Stimulated activated CD4-positive, alpha-beta T cell treated with anti-CD3 and anti-CD28 coated beads, Interleukin-15, amount 100 ng/mL, for 24 hours (primary cell): ENCODE results near the gene SPTBN1.

Experiments
- DNase-seq: peaks from one replicate; pipeline ENCODE4 v3.0.0-alpha.2; 2020

The SPTBN1 gene

GRCh38 chr2:54558188-54559005, 102.3 kb downstream of the SPTBN1 start:
- peak; percentile 80 for DNase-seq

GRCh38 chr2:54559006-54559445, 102.9 kb downstream of the SPTBN1 start:
- no peak for DNase-seq

GRCh38 chr2:54559593-54560145, 103.5 kb downstream of the SPTBN1 start:
- no peak for DNase-seq

- peak; percentile 44 for DNase-seq
Measured at GRCh38 chr2:54560146-54560881, 104.2 kb downstream of the SPTBN1 start.

GRCh38 chr2:54561010-54561409, 104.9 kb downstream of the SPTBN1 start:
- DNase-seq = no peak

GRCh38 chr2:54564439-54564838, 108.3 kb downstream of the SPTBN1 start:
- no peak for DNase-seq

- no peak for DNase-seq
Measured at GRCh38 chr2:54565551-54565950, 109.4 kb downstream of the SPTBN1 start.

- DNase-seq = no peak
Measured at GRCh38 chr2:54566896-54567295, 110.8 kb downstream of the SPTBN1 start.

- DNase-seq = no peak
Measured at GRCh38 chr2:54568876-54569321, 112.8 kb downstream of the SPTBN1 start.

GRCh38 chr2:54569745-54570301, 113.7 kb downstream of the SPTBN1 start:
- no peak for DNase-seq

GRCh38 chr2:54570321-54570855, 114.3 kb downstream of the SPTBN1 start:
- no peak for DNase-seq

GRCh38 chr2:54570925-54571694, 115.0 kb downstream of the SPTBN1 start:
- peak; percentile 83 for DNase-seq

- DNase-seq = no peak
Measured at GRCh38 chr2:54572262-54572635, 116.1 kb downstream of the SPTBN1 start.

GRCh38 chr2:54572636-54573536, 116.8 kb downstream of the SPTBN1 start:
- peak; percentile 54 for DNase-seq

- DNase-seq = no peak
Measured at GRCh38 chr2:54573537-54573919, 117.4 kb downstream of the SPTBN1 start.

GRCh38 chr2:54574107-54574859, 118.2 kb downstream of the SPTBN1 start:
- peak; percentile 65 for DNase-seq

- no peak for DNase-seq
Measured at GRCh38 chr2:54574860-54575247, 118.7 kb downstream of the SPTBN1 start.

GRCh38 chr2:54575379-54575888, 119.3 kb downstream of the SPTBN1 start:
- DNase-seq = peak; percentile 57

- no peak for DNase-seq
Measured at GRCh38 chr2:54577035-54577434, 120.9 kb downstream of the SPTBN1 start.

GRCh38 chr2:54577944-54578647, 122.0 kb downstream of the SPTBN1 start:
- DNase-seq = no peak
